Neural cell (in vitro differentiated cells): Measurements from ENCODE around the gene GALNT11. TPM values are rescaled to one million over a fixed set of nuclear protein-coding genes. Genes with fewer than 3 reads are reported as not detected.

Experiments used
- H2AFZ ChIP-seq: fragments of 200-600, 300-800 bp; sonication (generic), shearing (Covaris generic); 2 replicates; pipeline ENCODE4 v1.6.0; 2014; ENCODE audit warnings: low read depth, mild to moderate bottlenecking, antibody characterized with exemption, low read length, moderate library complexity
- H3F3A ChIP-seq: fragments of 200-600 bp; shearing (Covaris generic); 2 replicates; pipeline ENCODE4 v1.6.1; 2016; ENCODE audit warnings: mild to moderate bottlenecking, moderate library complexity, mixed read lengths, antibody characterized with exemption, low read length; ENCODE audit not compliant: insufficient read depth, poor library complexity, severe bottlenecking
- H3K27ac ChIP-seq: fragments of 200-600, 300-800 bp; sonication (generic), shearing (Covaris generic); 2 replicates; pipeline ENCODE4 v1.5.1; 2014; ENCODE audit warnings: mild to moderate bottlenecking, low read length, moderate library complexity
- H3K27me3 ChIP-seq: fragments of 300-800, 200-600 bp; sonication (generic), shearing (Covaris generic); 2 replicates; pipeline ENCODE4 v1.6.0; 2014; ENCODE audit warnings: mild to moderate bottlenecking, low read depth, low read length, moderate library complexity; ENCODE audit not compliant: insufficient read depth
- H3K36me3 ChIP-seq: fragments of 300-800, 200-600 bp; sonication (generic), shearing (Covaris generic); 2 replicates; pipeline ENCODE4 v1.5.1; 2014; ENCODE audit warnings: mild to moderate bottlenecking, antibody characterized with exemption, low read length, moderate library complexity; ENCODE audit not compliant: insufficient read depth
- H3K4me2 ChIP-seq: fragments of 300-800, 200-600 bp; sonication (generic), shearing (Covaris generic); 2 replicates; pipeline ENCODE4 v1.6.0; 2014; ENCODE audit warnings: mild to moderate bottlenecking, low read length
- H3K4me3 ChIP-seq: fragments of 300-800, 200-600 bp; sonication (generic), shearing (Covaris generic); 2 replicates; pipeline ENCODE4 v1.5.1; 2014; ENCODE audit warnings: mild to moderate bottlenecking, low read length, moderate library complexity
- H3K79me2 ChIP-seq: fragments of 200-600 bp; shearing (Covaris generic); replicated peaks from 2 replicates; pipeline ENCODE4 v1.6.0; 2014; ENCODE audit warnings: mild to moderate bottlenecking, low read length, moderate library complexity; ENCODE audit not compliant: insufficient read depth
- H3K9ac ChIP-seq: fragments of 300-800, 200-600 bp; sonication (generic), shearing (Covaris generic); 2 replicates; pipeline ENCODE4 v1.6.1; 2016; ENCODE audit warnings: mild to moderate bottlenecking, low read length, mixed read lengths
- H3K9me2 ChIP-seq: fragments of 200-600 bp; shearing (Covaris generic); 2 replicates; pipeline ENCODE4 v1.6.1; 2016; ENCODE audit warnings: mild to moderate bottlenecking, low read length, mixed read lengths; ENCODE audit not compliant: insufficient read depth
- H3K9me3 ChIP-seq: fragments of 200-600, 300-800 bp; sonication (generic), shearing (Covaris generic); 2 replicates; pipeline ENCODE4 v1.6.1; 2016; ENCODE audit warnings: mild to moderate bottlenecking, mixed run types, low read length, moderate library complexity, mixed read lengths
- H4K20me1 ChIP-seq: fragments of 200-600 bp; shearing (Covaris generic); 2 replicates; pipeline ENCODE4 v1.6.1; 2016; ENCODE audit warnings: mild to moderate bottlenecking, mixed run types; ENCODE audit not compliant: insufficient read depth
- CTCF ChIP-seq: fragments of 450-650 bp; IDR thresholded peaks from 2 replicates; pipeline ENCODE4 v1.5.1; 2014; ENCODE audit warnings: antibody characterized with exemption, mild to moderate bottlenecking, moderate library complexity; ENCODE audit not compliant: poor library complexity, severe bottlenecking
- EP300 ChIP-seq: fragments of 450-650 bp; conservative IDR thresholded peaks from 2 replicates; pipeline ENCODE4 v1.6.1; 2014; ENCODE audit warnings: antibody characterized with exemption, mild to moderate bottlenecking, moderate library complexity; ENCODE audit not compliant: poor library complexity, severe bottlenecking
- EZH2 ChIP-seq: fragments of 200-600, 300-800 bp; shearing (Covaris generic), sonication (generic); IDR thresholded peaks from 2 replicates; pipeline ENCODE4 v1.6.1; 2014; ENCODE audit warnings: antibody characterized with exemption, low read length, borderline replicate concordance, mild to moderate bottlenecking; ENCODE audit not compliant: insufficient read depth, poor library complexity, severe bottlenecking
- MXI1 ChIP-seq: fragments of 450-650 bp; conservative IDR thresholded peaks from 2 replicates; pipeline ENCODE4 v1.6.1; 2014; ENCODE audit warnings: antibody characterized with exemption, mild to moderate bottlenecking; ENCODE audit not compliant: poor library complexity, severe bottlenecking
- POLR2AphosphoS5 ChIP-seq: IDR thresholded peaks from 2 replicates; pipeline ENCODE4 v1.6.1; 2012
- REST ChIP-seq: IDR thresholded peaks from 2 replicates; pipeline ENCODE4 v1.6.1; 2012; ENCODE audit warnings: borderline replicate concordance
- SMC3 ChIP-seq: fragments of 450-650 bp; conservative IDR thresholded peaks from 2 replicates; pipeline ENCODE4 v1.6.1; 2014; ENCODE audit warnings: antibody characterized with exemption, mild to moderate bottlenecking, moderate library complexity; ENCODE audit not compliant: poor library complexity
- polyA plus RNA-seq: library from polyadenylated mRNA; depleted of rRNA; stranded (reverse); fragments of >200 nt; gene quantifications from 2 replicates; pipeline ENCODE4 v1.2.3, GENCODE V29; 2014

GALNT11 gene
- polyA plus RNA-seq, 1 donor from 2014 or later: 118 TPM

- Histone ChIP-seq H3K4me2 (no peak overlapping the region), H3K36me3 (no peaks in the 10 kb centered on the region), H3K27ac (no peak overlapping the region), H3K9me3 (peaks cover 10% of the 10 kb centered on the region), H3K27me3 (no peaks in the 10 kb centered on the region), H3K9me2 (no peaks in the 10 kb centered on the region), H3K79me2 (peaks cover 5% of the 10 kb centered on the region), H4K20me1 (no peaks in the 10 kb centered on the region), H3F3A (no peaks in the 10 kb centered on the region), H3K4me3 (no peak overlapping the region), H2AFZ (no peak overlapping the region), H3K9ac (no peak overlapping the region)
- no peak for TF ChIP-seq REST
- TF ChIP-seq SMC3: no peak
- no peak for TF ChIP-seq EP300
- TF ChIP-seq EZH2: no peak
- TF ChIP-seq MXI1: no peak
- TF ChIP-seq POLR2AphosphoS5: no peak
- TF ChIP-seq CTCF: no peak
Observed at GRCh38 chr7:152052771-152053170, 27.3 kb downstream of the GALNT11 start.

- H3K27me3 ChIP-seq: no peaks in the 10 kb centered on the region
- H3K9me2 ChIP-seq: no peaks in the 10 kb centered on the region
- H3K9ac ChIP-seq: no peak overlapping the region
- no peak overlapping the region for H3K4me3 ChIP-seq
- no peaks in the 10 kb centered on the region for H3K79me2 ChIP-seq
- H3K4me2 ChIP-seq: no peak overlapping the region
- no peak overlapping the region for H3K27ac ChIP-seq
- H3K36me3 ChIP-seq: no peaks in the 10 kb centered on the region
- TF ChIP-seq MXI1 (no peak), REST (no peak)
- H3F3A ChIP-seq: no peaks in the 10 kb centered on the region
- no peak overlapping the region for H2AFZ ChIP-seq
- peaks cover 5% of the 10 kb centered on the region for H3K9me3 ChIP-seq
- H4K20me1 ChIP-seq: no peaks in the 10 kb centered on the region
Observed at GRCh38 chr7:152054367-152055230, 29.1 kb downstream of the GALNT11 start.
